ENCODE measurements around the gene TNF. TPM values are rescaled to one million over a fixed set of nuclear protein-coding genes. Genes with fewer than 3 reads are reported as not detected.

The TNF gene
- total RNA-seq, 1 experiment from 2014 or later, result not detected

- DNase-seq (ENCODE audit: low spot score), result no peak
Measured at GRCh38 chr6:31543639-31544038, 31.7 kb upstream of the TNF start.

- DNase-seq (ENCODE audit: low spot score), result no peak
Measured at GRCh38 chr6:31544676-31545075, 30.7 kb upstream of the TNF start.

GRCh38 chr6:31545291-31545690 lies 30.1 kb upstream of the TNF start:
- no peak for DNase-seq (ENCODE audit: low spot score)

GRCh38 chr6:31546339-31546957 lies 28.9 kb upstream of the TNF start, which contains the start of gene ATP6V1G2:
Gene ATP6V1G2, minus strand, starts transcription at chr6:31546608. Its CDS starts 49 bp downstream, at chr6:31546559.
- DNase-seq (ENCODE audit: low spot score), result peak; percentile 91

GRCh38 chr6:31546958-31547726 lies 28.2 kb upstream of the TNF start, which contains the start of gene NFKBIL1:
Gene NFKBIL1, plus strand, starts transcription at chr6:31547608. Its CDS starts 87 bp downstream, at chr6:31547695.
- peak; percentile 95 for DNase-seq (ENCODE audit: low spot score)

GRCh38 chr6:31547727-31548543 lies 27.4 kb upstream of the TNF start:
- DNase-seq (ENCODE audit: low spot score), result no peak

GRCh38 chr6:31548544-31548873 lies 26.9 kb upstream of the TNF start:
- DNase-seq (ENCODE audit: low spot score), result no peak

- peak; percentile 52 for DNase-seq (ENCODE audit: low spot score)
Measured at GRCh38 chr6:31551371-31551770, 24.0 kb upstream of the TNF start.

- no peak for DNase-seq (ENCODE audit: low spot score)
Measured at GRCh38 chr6:31556307-31556706, 19.1 kb upstream of the TNF start.

GRCh38 chr6:31557443-31558317 lies 17.7 kb upstream of the TNF start:
- no peak for DNase-seq (ENCODE audit: low spot score)

GRCh38 chr6:31558318-31558625 lies 17.1 kb upstream of the TNF start:
- no peak for DNase-seq (ENCODE audit: low spot score)

GRCh38 chr6:31558631-31559500 lies 16.5 kb upstream of the TNF start:
- DNase-seq (ENCODE audit: low spot score), result no peak

GRCh38 chr6:31559606-31559957 lies 15.8 kb upstream of the TNF start:
- no peak for DNase-seq (ENCODE audit: low spot score)

- DNase-seq (ENCODE audit: low spot score), result no peak
Measured at GRCh38 chr6:31559958-31560696, 15.2 kb upstream of the TNF start.

GRCh38 chr6:31560697-31561058 lies 14.7 kb upstream of the TNF start:
- no peak for DNase-seq (ENCODE audit: low spot score)

- no peak for DNase-seq (ENCODE audit: low spot score)
Measured at GRCh38 chr6:31567531-31568370, 7.6 kb upstream of the TNF start.

- no peak for DNase-seq (ENCODE audit: low spot score)
Measured at GRCh38 chr6:31568537-31568961, 6.8 kb upstream of the TNF start.

- DNase-seq (ENCODE audit: low spot score), result no peak
Measured at GRCh38 chr6:31569861-31570536, 5.4 kb upstream of the TNF start.
